Activated CD8-positive, alpha-beta memory T cell treated with anti-CD3 and anti-CD28 coated beads, Interleukin-2, amount 50 U/mL, for 24 hours (primary cell): ENCODE measurements around the gene MUC13.

Experiments used
- DNase-seq: peaks from one replicate; pipeline ENCODE4 v3.0.0-alpha.2; 2020; ENCODE audit errors: extremely low read depth

The MUC13 gene

DNA sequence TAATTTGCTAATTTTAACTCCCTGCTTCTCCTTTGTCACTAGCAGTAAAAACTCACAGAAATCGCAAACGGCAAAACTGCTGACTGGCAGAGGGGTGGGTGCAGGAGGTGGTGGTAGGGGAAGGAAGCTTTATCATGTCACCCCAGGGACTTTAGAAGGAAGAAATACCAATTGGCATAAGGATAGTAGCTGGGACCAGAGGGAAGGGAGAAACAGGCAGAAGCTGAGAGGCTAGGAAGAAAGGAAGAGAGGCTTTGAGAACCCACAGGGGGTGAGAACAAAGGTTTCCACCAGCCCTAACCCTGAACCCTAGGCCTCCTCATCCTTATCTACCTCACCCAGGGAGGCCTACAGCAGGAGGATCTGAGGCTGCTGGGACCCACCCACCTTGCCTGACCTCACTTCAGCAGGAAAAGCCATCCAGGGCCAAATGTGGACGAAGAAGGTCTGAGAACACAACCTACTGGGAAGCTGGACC, 58.1 kb downstream of the MUC13 start:
- DNase-seq = no peak

DNA sequence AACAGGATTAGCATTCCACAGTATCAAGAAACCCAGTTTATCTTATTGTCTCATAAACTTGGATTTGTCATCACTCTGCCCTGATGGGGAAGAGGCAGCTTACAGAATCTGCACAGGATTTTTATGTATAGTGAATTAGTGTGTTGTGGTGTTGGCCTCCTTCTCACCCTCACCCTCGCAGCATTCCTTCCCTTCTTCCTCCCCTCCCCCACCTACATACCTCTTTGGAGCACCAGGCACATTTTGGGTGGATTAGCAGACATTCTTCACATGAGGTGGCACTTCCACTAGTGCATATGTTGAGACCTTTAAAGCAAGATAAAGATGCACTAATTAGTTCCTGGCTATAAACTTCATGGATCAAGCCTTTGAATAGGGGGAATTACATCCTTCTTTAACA, 61.3 kb downstream of the MUC13 start:
- no peak for DNase-seq

DNA sequence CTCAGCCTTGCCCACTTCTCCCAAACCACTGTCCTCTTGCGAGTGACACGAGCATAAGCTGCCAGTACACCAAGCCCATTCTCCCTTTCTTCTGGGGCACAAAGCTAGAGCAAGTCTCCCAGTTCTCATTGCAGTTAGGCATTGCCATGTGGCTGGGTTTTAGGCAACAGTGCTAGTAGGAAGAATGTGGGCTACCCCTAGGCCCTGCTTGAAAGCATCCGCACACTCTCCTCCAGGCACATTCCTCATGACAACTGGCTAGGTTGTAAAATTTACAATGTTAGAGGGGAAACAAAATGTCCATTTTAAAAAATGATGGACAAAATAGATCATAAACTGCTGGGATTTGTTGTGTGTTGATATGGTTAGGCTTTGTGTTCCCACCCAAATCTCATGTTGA, 67.0 kb downstream of the MUC13 start:
- no peak for DNase-seq

DNA sequence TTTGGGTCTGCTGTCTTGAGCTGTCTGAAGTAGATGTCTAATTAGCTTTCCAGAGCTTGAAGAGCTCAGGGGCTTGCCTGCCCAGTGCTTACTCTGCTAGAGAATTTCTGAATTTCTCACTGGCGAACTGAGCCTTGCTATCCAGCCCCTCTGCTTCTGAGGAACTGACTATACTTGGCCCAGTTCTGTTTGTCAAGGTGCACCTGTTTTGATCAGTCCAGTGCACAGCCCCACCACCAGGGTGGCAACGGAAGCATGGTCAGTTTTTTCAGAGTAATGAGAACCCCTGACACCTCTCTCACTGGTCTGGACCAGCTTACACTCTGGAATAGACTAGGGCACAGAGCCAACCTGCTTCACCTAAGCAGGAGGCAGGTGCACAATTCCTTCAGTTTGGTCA, 72.5 kb downstream of the MUC13 start:
- no peak for DNase-seq

DNA sequence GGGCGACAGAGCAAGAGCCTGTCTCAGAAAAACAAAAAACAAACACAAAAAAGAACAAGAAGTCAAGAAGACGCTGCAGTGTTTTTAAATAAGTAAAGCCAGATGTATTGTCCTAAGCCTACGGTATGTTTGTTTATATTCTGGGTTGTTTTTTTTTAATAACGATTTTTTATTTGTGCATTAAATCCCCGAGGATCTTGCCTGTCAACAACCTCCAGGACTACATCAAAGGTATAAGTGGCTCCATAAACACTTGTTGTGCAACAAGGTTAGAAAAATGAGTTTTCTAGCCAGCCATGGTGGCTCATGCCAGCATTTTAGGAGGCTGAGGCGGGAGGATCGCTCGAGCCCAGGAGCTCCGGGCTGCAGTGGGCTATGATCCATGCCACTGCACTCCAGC, 73.5 kb downstream of the MUC13 start:
- DNase-seq = no peak

DNA sequence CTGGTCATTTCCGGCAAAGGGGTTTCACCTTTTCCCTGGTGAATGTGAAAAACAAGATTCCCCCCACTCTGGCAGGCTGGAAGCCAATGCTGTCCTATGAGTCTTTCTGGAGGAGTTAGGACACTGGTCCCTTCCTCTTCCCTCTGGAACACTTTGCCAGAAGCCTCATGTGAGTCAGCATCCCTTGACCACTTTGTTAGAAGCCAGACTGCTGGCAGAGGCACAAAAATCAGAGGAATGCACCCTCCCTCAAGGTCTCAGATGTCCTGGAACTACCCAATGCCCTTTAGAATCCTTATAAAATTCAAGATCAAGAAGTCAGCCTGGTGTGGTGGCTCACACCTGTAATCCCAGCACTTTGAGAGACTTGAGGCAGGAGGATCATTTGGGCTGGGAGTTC, 74.0 kb downstream of the MUC13 start:
- DNase-seq = no peak

DNA sequence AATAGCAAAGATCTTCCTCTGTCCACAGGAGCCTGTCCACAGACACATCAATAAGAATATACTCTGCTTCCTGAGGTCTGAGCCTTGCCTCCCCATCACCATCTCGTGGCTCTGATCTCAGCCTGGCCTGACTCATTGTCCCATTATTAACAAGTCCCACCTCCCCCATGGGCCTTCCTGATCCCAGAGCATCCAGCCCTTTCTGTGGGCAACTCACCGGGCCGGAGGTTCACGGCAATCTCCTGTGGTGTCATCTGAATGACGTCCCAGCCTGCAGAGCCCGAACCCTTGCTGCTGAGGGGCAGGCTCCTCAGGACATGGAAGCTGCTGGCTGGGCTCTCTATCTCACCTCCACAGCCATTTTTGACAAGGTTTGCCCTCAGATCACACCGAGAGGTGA, 75.5 kb downstream of the MUC13 start:
- DNase-seq = no peak

DNA sequence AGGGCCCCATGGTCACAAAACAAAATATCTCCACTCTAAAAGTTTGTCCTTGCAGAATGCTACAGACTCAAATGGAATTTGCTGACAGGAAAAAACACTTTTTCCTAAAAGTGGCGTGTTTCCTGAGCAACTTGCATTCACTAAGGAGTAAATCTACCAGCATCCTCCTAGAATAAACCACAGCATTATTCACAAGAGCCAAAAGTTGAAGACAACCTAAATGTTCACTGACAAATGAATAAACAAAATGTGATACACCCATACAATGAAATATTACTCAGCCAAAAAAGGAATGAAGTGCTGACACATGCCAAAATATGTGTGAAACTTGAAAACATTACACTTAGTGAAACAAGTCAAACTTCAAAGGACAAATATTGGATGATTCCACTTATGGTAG, 76.3 kb downstream of the MUC13 start:
- no peak for DNase-seq

DNA sequence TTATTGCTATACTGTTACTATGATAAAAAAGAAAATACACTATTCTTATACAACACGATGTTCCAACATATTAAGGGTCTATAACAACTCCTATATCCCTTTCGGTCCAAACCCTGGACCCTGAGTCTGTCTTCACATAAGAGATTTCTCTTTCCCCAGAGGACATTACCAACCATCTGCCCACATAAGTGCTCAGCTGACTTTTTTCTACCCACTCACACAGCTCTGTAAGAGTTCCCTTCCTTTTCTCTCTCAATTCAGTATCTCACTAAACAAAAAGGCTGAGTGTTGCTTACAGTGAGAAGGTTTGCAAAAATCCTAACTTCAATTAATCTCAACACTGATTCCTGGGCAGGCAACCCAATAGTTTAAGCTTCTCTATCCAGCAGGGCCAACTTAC, 77.9 kb downstream of the MUC13 start:
- no peak for DNase-seq
